Measurements from ENCODE around the gene CEP164. TPM values are rescaled to one million over a fixed set of nuclear protein-coding genes. Genes with fewer than 3 reads are reported as not detected.

CEP164 gene
- total RNA-seq, 1 experiment from 2014 or later: 21.0 TPM

DNA sequence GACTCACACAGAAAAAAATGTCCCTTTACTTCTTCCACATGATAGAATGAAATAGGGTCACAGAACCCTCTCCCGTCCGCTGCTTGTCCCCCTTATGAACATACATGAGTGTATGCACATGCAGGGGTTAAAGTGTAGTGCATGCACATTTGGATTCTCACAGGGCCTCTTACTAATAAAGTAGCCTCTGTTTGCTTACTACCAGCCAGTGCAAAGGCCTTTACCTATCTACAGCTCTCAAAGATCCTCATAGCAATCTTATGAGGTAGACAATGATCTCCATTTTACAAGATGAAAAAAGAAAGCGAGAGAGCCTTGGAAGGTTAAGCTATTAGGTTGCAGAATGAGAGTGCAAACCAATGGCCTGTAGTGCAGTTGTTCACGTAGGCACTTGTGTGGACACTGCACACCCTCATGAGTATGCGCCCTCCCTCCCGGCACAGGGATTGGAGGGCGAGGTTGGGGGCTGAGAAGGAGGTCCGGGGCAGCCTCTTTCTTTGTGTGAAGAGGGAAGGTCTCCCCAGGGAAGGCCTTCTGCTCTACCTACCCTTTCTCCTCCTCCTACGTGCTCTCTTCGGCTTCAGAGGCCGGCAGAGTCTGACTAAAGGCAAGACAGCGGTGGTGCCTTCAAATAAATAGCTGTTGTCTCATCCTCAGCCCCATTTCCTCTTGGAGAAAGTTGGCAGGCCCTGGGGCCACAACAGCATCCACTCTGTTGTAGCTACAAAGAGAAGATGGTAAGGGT lies 91.3 kb downstream of the CEP164 start:
- no peaks in the 10 kb centered on the region for H3K36me3 Mint-ChIP-seq
- ATAC-seq: no peak
- no peaks in the 10 kb centered on the region for H3K4me1 Mint-ChIP-seq
- TF ChIP-seq, protein P1, sequence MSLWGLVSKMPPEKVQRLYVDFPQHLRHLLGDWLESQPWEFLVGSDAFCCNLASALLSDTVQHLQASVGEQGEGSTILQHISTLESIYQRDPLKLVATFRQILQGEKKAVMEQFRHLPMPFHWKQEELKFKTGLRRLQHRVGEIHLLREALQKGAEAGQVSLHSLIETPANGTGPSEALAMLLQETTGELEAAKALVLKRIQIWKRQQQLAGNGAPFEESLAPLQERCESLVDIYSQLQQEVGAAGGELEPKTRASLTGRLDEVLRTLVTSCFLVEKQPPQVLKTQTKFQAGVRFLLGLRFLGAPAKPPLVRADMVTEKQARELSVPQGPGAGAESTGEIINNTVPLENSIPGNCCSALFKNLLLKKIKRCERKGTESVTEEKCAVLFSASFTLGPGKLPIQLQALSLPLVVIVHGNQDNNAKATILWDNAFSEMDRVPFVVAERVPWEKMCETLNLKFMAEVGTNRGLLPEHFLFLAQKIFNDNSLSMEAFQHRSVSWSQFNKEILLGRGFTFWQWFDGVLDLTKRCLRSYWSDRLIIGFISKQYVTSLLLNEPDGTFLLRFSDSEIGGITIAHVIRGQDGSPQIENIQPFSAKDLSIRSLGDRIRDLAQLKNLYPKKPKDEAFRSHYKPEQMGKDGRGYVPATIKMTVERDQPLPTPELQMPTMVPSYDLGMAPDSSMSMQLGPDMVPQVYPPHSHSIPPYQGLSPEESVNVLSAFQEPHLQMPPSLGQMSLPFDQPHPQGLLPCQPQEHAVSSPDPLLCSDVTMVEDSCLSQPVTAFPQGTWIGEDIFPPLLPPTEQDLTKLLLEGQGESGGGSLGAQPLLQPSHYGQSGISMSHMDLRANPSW (CRISPR knock-in tag; conservative IDR thresholded peaks at IDR 0.05; ENCODE audit: low read depth): no peak
- TF ChIP-seq MXD4 (CRISPR knock-in tag; IDR thresholded peaks at IDR 0.05; ENCODE audit: borderline replicate concordance): no peak
- no peak for TF ChIP-seq GTF2I (CRISPR knock-in tag; conservative IDR thresholded peaks at IDR 0.05)
- TF ChIP-seq FOXK1 (CRISPR knock-in tag; IDR thresholded peaks at IDR 0.05): no peak
- TF ChIP-seq, protein P2, sequence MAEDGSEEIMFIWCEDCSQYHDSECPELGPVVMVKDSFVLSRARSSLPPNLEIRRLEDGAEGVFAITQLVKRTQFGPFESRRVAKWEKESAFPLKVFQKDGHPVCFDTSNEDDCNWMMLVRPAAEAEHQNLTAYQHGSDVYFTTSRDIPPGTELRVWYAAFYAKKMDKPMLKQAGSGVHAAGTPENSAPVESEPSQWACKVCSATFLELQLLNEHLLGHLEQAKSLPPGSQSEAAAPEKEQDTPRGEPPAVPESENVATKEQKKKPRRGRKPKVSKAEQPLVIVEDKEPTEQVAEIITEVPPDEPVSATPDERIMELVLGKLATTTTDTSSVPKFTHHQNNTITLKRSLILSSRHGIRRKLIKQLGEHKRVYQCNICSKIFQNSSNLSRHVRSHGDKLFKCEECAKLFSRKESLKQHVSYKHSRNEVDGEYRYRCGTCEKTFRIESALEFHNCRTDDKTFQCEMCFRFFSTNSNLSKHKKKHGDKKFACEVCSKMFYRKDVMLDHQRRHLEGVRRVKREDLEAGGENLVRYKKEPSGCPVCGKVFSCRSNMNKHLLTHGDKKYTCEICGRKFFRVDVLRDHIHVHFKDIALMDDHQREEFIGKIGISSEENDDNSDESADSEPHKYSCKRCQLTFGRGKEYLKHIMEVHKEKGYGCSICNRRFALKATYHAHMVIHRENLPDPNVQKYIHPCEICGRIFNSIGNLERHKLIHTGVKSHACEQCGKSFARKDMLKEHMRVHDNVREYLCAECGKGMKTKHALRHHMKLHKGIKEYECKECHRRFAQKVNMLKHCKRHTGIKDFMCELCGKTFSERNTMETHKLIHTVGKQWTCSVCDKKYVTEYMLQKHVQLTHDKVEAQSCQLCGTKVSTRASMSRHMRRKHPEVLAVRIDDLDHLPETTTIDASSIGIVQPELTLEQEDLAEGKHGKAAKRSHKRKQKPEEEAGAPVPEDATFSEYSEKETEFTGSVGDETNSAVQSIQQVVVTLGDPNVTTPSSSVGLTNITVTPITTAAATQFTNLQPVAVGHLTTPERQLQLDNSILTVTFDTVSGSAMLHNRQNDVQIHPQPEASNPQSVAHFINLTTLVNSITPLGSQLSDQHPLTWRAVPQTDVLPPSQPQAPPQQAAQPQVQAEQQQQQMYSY (CRISPR knock-in tag; IDR thresholded peaks at IDR 0.05): no peak
- TF ChIP-seq ZNF671 (CRISPR knock-in tag; IDR thresholded peaks at IDR 0.05): no peak
- no peak for TF ChIP-seq ZNF121 (CRISPR knock-in tag; IDR thresholded peaks at IDR 0.05)
- no peak for TF ChIP-seq TCF7 (CRISPR knock-in tag; IDR thresholded peaks at IDR 0.05; ENCODE audit: low read depth)
- TF ChIP-seq ZNF396 (CRISPR knock-in tag; IDR thresholded peaks at IDR 0.05; ENCODE audit: borderline replicate concordance): no peak
- TF ChIP-seq HMGA2 (CRISPR knock-in tag; IDR thresholded peaks at IDR 0.05): no peak
- TF ChIP-seq ATF1 (CRISPR knock-in tag; IDR thresholded peaks at IDR 0.05): no peak
- TF ChIP-seq, protein P3, sequence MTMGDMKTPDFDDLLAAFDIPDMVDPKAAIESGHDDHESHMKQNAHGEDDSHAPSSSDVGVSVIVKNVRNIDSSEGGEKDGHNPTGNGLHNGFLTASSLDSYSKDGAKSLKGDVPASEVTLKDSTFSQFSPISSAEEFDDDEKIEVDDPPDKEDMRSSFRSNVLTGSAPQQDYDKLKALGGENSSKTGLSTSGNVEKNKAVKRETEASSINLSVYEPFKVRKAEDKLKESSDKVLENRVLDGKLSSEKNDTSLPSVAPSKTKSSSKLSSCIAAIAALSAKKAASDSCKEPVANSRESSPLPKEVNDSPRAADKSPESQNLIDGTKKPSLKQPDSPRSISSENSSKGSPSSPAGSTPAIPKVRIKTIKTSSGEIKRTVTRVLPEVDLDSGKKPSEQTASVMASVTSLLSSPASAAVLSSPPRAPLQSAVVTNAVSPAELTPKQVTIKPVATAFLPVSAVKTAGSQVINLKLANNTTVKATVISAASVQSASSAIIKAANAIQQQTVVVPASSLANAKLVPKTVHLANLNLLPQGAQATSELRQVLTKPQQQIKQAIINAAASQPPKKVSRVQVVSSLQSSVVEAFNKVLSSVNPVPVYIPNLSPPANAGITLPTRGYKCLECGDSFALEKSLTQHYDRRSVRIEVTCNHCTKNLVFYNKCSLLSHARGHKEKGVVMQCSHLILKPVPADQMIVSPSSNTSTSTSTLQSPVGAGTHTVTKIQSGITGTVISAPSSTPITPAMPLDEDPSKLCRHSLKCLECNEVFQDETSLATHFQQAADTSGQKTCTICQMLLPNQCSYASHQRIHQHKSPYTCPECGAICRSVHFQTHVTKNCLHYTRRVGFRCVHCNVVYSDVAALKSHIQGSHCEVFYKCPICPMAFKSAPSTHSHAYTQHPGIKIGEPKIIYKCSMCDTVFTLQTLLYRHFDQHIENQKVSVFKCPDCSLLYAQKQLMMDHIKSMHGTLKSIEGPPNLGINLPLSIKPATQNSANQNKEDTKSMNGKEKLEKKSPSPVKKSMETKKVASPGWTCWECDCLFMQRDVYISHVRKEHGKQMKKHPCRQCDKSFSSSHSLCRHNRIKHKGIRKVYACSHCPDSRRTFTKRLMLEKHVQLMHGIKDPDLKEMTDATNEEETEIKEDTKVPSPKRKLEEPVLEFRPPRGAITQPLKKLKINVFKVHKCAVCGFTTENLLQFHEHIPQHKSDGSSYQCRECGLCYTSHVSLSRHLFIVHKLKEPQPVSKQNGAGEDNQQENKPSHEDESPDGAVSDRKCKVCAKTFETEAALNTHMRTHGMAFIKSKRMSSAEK (CRISPR knock-in tag; IDR thresholded peaks at IDR 0.05; ENCODE audit: borderline replicate concordance): no peak
- ChIA-PET POLR2A (no interaction called here), CTCF (interaction anchor here (2.1 to 10.4 kb wide), 2 partner anchors 6 to 390 kb away, joined by 5 to 103 read pairs; no protein-coding TSS in a partner anchor)
- no peak overlapping the region for H3K27ac Mint-ChIP-seq
- no peak overlapping the region for H3K4me3 Mint-ChIP-seq
- no peaks in the 10 kb centered on the region for H3K9me3 Mint-ChIP-seq
- H3K27me3 Mint-ChIP-seq (ENCODE audit: low read depth): no peaks in the 10 kb centered on the region; the same call in 1 of the 2 replicates
- DNase-seq (ENCODE audit: low spot score): no peak

DNA sequence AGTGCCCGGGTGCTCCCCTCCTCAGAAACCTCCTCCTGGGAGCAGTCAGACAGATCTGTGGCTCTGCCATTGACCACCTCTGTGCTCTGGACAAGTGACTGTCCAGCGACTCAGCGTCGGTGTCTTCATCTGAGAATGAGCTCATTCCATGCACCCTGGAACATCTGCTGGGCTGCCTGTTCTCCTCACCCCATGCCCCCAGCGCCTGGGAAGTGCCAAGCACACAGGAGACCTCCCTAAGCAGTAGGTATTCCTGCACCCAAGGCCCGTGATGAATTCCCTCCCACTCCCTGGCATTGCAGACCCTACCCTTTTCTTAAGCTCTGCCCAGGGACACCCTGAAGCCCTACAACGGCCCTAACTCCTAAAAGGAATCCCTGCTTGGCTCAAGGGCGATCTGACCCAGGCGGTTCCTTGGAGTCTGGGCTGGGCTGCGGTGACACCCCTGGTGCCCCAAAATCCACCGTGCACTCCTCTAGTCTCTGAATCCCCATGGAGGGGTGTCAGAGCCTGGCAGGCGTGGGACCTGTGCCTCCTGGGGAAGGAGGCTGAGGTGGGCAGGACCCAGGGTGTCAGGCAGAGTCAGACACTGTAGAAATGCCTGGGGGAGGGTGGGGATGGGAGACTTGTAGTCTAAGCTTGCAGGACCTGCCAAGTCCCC lies 92.0 kb downstream of the CEP164 start:
- Mint-ChIP-seq H3K27ac (no peak overlapping the region), H3K9me3 (no peaks in the 10 kb centered on the region), H3K27me3 (ENCODE audit: low read depth) (no peaks in the 10 kb centered on the region; the same call in 1 of the 2 replicates), H3K4me3 (no peak overlapping the region), H3K4me1 (no peaks in the 10 kb centered on the region), H3K36me3 (no peaks in the 10 kb centered on the region)
- CTCF ChIA-PET: interaction anchor here (1.1 to 2.1 kb wide), 3 partner anchors 9 to 390 kb away, joined by 3 to 5 read pairs (median 4); no protein-coding TSS in a partner anchor
- POLR2A ChIA-PET: no interaction called here
- ATAC-seq: no peak
- DNase-seq (ENCODE audit: low spot score): no peak
- TF ChIP-seq, protein P4, sequence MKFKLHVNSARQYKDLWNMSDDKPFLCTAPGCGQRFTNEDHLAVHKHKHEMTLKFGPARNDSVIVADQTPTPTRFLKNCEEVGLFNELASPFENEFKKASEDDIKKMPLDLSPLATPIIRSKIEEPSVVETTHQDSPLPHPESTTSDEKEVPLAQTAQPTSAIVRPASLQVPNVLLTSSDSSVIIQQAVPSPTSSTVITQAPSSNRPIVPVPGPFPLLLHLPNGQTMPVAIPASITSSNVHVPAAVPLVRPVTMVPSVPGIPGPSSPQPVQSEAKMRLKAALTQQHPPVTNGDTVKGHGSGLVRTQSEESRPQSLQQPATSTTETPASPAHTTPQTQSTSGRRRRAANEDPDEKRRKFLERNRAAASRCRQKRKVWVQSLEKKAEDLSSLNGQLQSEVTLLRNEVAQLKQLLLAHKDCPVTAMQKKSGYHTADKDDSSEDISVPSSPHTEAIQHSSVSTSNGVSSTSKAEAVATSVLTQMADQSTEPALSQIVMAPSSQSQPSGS (CRISPR knock-in tag; IDR thresholded peaks at IDR 0.05; ENCODE audit: borderline replicate concordance, low read depth): no peak
- TF ChIP-seq SOX15 (CRISPR knock-in tag; IDR thresholded peaks at IDR 0.05): no peak
- TF ChIP-seq MXD4 (CRISPR knock-in tag; IDR thresholded peaks at IDR 0.05; ENCODE audit: borderline replicate concordance): no peak
- TF ChIP-seq NFE2L1 (CRISPR knock-in tag; IDR thresholded peaks at IDR 0.05): no peak
- no peak for TF ChIP-seq NR2C2 (CRISPR knock-in tag; IDR thresholded peaks at IDR 0.05)
- TF ChIP-seq ZNF396 (CRISPR knock-in tag; IDR thresholded peaks at IDR 0.05; ENCODE audit: borderline replicate concordance): no peak
- no peak for TF ChIP-seq ZNF671 (CRISPR knock-in tag; IDR thresholded peaks at IDR 0.05)
- TF ChIP-seq, protein P5, sequence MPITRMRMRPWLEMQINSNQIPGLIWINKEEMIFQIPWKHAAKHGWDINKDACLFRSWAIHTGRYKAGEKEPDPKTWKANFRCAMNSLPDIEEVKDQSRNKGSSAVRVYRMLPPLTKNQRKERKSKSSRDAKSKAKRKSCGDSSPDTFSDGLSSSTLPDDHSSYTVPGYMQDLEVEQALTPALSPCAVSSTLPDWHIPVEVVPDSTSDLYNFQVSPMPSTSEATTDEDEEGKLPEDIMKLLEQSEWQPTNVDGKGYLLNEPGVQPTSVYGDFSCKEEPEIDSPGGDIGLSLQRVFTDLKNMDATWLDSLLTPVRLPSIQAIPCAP (CRISPR knock-in tag; IDR thresholded peaks at IDR 0.05): no peak
- TF ChIP-seq, protein P6, sequence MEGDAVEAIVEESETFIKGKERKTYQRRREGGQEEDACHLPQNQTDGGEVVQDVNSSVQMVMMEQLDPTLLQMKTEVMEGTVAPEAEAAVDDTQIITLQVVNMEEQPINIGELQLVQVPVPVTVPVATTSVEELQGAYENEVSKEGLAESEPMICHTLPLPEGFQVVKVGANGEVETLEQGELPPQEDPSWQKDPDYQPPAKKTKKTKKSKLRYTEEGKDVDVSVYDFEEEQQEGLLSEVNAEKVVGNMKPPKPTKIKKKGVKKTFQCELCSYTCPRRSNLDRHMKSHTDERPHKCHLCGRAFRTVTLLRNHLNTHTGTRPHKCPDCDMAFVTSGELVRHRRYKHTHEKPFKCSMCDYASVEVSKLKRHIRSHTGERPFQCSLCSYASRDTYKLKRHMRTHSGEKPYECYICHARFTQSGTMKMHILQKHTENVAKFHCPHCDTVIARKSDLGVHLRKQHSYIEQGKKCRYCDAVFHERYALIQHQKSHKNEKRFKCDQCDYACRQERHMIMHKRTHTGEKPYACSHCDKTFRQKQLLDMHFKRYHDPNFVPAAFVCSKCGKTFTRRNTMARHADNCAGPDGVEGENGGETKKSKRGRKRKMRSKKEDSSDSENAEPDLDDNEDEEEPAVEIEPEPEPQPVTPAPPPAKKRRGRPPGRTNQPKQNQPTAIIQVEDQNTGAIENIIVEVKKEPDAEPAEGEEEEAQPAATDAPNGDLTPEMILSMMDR (IDR thresholded peaks at IDR 0.05): no peak
